H54 (cell line): ENCODE results near the gene ALDH5A1.
A peak's percentile ranks its signal among the peaks of the same experiment; 100 is the strongest.

Source experiments
- DNase-seq: peaks from one replicate; pipeline ENCODE4 v3.0.0; 2011; ENCODE audit warnings: low spot score, mixed read lengths; ENCODE audit not compliant: insufficient read length
- FAIRE-seq: peaks from 3 replicates; lab custom pipeline; 2011; peaks lifted over from hg19 to GRCh38; lab: Jason Lieb, UNC
- POLR2A ChIP-seq: IDR thresholded peaks from 2 replicates; pipeline ENCODE4 v1.6.1; 2011; ENCODE audit warnings: low read depth, mild to moderate bottlenecking, low read length

The ALDH5A1 gene

DNA sequence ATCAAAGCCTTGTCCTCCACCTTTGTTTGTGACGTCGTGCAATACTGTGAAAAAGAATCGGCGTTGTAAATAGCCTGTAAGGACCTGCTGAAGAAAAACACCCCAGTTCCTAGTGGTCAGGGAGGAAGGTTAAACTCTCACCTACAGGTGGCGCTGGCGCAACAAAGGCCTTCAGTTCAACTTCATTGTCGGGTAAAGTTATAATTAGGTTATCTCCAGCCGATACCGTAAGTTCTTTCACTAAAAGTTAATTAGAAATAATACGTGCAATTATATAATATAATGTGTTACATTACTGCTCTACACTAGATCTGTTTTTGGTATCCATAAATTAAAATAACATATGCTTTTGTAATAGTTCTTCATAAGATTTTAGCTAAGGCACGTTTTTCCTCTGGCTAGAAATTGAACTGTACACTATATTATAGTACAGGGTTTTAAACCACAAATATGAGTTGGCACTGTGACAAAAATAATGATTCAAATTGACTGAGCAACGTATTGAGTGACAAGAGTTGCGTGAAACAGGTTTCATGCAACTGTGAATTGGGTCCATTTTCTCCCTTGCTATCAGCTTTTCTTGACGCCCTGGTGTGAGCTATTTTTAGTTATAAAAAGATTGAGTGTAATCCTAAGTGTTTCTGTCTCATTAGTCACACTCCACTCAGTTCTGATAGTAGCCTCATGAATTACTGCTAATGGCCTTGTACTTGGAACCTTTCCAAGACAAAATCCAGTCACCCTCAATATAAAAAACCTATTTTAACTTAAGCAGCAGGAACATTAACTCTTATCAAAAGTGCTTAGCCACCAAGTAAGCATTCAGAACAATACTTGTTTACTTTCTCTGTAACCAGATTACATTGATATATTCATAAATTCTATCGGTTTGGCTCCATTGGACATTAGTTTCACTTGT, 89.0 kb downstream of the ALDH5A1 start:
- peak; percentile 35 for DNase-seq
- TF ChIP-seq POLR2A = no peak
- peak; percentile 81 for FAIRE-seq

DNA sequence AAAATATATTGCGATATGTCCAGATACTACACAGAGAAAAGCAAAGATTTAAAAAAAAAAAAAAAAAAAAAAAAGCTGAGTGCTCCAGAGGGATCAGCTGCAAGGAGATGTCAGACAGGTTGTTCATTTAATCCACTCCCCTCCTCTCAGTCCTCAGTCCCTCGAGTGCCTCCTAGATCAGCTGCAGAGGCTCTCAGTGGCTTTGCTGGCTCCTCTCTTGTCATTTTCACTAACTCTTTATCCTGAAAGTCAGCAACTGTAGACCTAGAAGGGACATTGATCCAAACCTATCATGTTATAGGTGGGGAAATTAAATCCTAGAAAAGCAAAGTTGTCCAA, 89.6 kb downstream of the ALDH5A1 start:
- no peak for DNase-seq
- no peak for TF ChIP-seq POLR2A
- no peak for FAIRE-seq
